PFSK-1 (cell line): ENCODE data around the gene EIF4EBP2.

Source experiments
- FOXP2 ChIP-seq: optimal IDR thresholded peaks from 2 replicates; pipeline ENCODE3; 2011; ENCODE audit warnings: borderline replicate concordance, control low read depth, inconsistent platforms; ENCODE audit not compliant: insufficient read depth; ENCODE audit errors: extremely low read length, extremely low read depth
- POLR2AphosphoS5 ChIP-seq: IDR thresholded peaks from 2 replicates; pipeline ENCODE4 v1.6.1; 2012; ENCODE audit warnings: low read depth, mild to moderate bottlenecking, control low read depth, low read length, moderate library complexity
- SIN3A ChIP-seq: IDR thresholded peaks from 2 replicates; pipeline ENCODE4 v1.6.1; 2012; ENCODE audit warnings: mild to moderate bottlenecking, low read length, moderate library complexity, borderline replicate concordance; ENCODE audit not compliant: insufficient read depth
- TAF1 ChIP-seq: IDR thresholded peaks from 2 replicates; pipeline ENCODE4 v1.6.1; 2012; ENCODE audit warnings: low read length, control low read depth, borderline replicate concordance; ENCODE audit not compliant: insufficient read depth
- TF ChIP-seq, protein P1 (sequence below), 2 experiments: IDR thresholded peaks; 2 replicates each; pipeline versions ENCODE4 v1.6.1 to v1.8.0; 2011 to 2012; ENCODE audit warnings: low read depth in 2 of 2, low read length in 2 of 2, control low read depth in 1 of 2, inconsistent platforms in 1 of 2, mild to moderate bottlenecking in 1 of 2, moderate library complexity in 1 of 2; ENCODE audit not compliant: insufficient read depth in 1 of 2

DNA sequence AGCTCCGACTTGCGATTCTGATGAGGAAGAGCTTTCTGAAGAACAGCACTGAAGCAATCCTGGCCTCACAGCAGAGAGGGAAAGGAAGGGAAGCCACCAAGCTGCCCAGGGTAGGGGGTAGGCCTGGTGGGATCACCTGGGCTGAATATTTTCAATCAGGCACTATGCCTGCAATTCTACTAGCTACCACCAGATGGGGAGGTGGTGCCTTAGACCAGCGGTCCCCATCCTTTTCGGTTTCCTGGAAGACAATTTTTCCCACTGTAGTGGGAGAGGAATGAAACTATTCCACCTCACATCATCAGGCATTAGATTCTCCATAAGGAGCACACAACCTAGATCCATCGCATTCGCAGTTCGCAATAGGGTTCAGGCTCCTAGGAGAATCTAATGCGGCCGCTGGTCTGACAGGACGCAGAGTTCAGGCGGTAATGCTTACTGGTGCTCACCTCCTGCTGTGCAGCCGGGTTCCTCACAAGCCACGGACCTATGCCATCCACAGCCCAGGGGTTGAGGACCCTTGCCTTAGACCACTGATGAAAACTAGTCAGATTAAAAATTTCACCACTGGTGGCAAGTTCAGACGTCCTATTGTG, 24.3 kb upstream of the EIF4EBP2 start:
- TF ChIP-seq SIN3A: no peak
- TF ChIP-seq POLR2AphosphoS5: no peak
- TF ChIP-seq, protein P1, sequence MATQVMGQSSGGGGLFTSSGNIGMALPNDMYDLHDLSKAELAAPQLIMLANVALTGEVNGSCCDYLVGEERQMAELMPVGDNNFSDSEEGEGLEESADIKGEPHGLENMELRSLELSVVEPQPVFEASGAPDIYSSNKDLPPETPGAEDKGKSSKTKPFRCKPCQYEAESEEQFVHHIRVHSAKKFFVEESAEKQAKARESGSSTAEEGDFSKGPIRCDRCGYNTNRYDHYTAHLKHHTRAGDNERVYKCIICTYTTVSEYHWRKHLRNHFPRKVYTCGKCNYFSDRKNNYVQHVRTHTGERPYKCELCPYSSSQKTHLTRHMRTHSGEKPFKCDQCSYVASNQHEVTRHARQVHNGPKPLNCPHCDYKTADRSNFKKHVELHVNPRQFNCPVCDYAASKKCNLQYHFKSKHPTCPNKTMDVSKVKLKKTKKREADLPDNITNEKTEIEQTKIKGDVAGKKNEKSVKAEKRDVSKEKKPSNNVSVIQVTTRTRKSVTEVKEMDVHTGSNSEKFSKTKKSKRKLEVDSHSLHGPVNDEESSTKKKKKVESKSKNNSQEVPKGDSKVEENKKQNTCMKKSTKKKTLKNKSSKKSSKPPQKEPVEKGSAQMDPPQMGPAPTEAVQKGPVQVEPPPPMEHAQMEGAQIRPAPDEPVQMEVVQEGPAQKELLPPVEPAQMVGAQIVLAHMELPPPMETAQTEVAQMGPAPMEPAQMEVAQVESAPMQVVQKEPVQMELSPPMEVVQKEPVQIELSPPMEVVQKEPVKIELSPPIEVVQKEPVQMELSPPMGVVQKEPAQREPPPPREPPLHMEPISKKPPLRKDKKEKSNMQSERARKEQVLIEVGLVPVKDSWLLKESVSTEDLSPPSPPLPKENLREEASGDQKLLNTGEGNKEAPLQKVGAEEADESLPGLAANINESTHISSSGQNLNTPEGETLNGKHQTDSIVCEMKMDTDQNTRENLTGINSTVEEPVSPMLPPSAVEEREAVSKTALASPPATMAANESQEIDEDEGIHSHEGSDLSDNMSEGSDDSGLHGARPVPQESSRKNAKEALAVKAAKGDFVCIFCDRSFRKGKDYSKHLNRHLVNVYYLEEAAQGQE (IDR thresholded peaks at IDR 0.05; ENCODE audit: insufficient read depth in 1 of 2, low read depth in 2 of 2, low read length in 2 of 2): no peak
- no peak for TF ChIP-seq FOXP2
- no peak for TF ChIP-seq TAF1
